GM21367 (cell line): ENCODE measurements around the gene CLEC2D.
"Not testable (repeated sequence)": the region's sequence is repeated elsewhere in the genome, so short reads cannot be mapped to it uniquely, and the experiment has no call there.

Experiments used
- ATAC-seq: cut with Tn5 transposase; IDR thresholded peaks from one replicate; pipeline ENCODE4 v1.9.1; 2021; ENCODE audit not compliant: unreplicated experiment

CLEC2D gene

GRCh38 chr12:9725213-9725870 is 55.8 kb downstream of the CLEC2D start:
- no peak for ATAC-seq

GRCh38 chr12:9727813-9728212 is 58.3 kb downstream of the CLEC2D start:
- ATAC-seq = no peak

- no peak for ATAC-seq
These were observed 59.6 kb downstream of the CLEC2D start for GRCh38 chr12:9729082-9729481.

DNA sequence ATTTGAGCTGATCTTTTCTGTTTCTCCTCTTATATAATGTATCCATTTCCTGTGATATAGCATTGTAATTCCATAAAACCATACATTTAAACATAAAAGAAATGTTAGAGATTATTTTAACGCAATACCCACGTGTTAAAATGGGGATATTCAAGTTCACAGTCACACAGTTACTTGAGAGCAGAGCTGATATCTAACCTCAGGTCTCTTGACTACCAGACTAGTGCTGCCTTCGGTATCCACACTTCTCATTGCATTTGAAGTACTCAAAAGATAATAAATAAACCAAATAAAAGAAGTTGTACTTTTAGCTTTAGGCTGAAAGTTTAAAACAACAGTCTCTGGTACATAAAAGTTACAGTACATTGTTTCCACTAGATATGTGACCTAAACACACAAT is 60.5 kb downstream of the CLEC2D start:
- no peak for ATAC-seq

GRCh38 chr12:9730591-9730990 is 61.1 kb downstream of the CLEC2D start:
- no peak for ATAC-seq

GRCh38 chr12:9731393-9731792 is 61.9 kb downstream of the CLEC2D start:
- no peak for ATAC-seq

- ATAC-seq = peak; percentile 33
These were observed 62.3 kb downstream of the CLEC2D start for GRCh38 chr12:9731797-9732196.

DNA sequence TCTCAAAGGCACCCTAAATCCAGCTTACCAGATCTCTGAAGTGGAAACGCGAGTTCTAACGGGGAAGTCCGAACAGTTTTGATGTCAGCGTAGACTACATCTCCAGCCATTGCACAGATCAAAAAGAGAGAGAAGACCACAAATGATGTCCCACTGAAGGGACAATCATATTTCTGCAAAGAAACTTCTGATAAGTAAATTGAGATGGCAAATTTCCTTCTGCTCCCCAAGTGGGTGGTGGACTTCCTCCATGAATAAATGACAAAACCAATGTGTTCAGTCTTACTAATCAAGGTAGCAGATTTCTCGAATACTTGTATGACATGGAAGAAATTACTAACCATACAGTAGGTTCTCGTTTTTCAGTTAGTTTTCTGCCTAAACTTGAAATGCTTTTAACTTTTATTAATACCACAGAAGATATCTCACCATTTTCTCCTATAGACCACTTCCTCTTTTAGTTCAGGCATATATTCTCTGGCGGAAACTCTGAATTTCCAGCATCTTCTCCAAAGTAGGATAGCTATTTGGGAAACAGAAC is 63.5 kb downstream of the CLEC2D start, which contains the start of gene CLECL1:
Gene CLECL1, minus strand, starts transcription at position 177 of the 541 bp plus-strand sequence.
- no peak for ATAC-seq

DNA sequence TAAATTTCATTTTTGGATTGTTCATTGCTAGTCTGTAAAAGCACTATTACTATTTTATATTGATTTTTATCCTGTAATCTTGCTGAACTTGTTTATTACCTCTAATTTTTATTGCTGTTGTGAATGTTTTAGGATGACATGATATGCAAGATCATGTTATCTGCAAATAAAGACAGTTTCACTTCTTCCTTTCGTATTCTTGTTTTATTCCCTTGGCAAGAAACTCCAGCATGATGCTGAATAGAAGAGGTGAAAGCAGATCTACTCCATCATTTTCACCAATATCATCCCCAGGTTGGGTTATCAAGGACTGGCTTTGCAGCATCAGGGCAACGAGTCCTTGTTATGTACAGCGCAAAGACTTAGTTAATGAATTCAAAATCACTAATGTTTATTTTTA is 66.1 kb downstream of the CLEC2D start:
- ATAC-seq = no peak

- no peak for ATAC-seq
These were observed 67.6 kb downstream of the CLEC2D start for GRCh38 chr12:9736936-9737705.

DNA sequence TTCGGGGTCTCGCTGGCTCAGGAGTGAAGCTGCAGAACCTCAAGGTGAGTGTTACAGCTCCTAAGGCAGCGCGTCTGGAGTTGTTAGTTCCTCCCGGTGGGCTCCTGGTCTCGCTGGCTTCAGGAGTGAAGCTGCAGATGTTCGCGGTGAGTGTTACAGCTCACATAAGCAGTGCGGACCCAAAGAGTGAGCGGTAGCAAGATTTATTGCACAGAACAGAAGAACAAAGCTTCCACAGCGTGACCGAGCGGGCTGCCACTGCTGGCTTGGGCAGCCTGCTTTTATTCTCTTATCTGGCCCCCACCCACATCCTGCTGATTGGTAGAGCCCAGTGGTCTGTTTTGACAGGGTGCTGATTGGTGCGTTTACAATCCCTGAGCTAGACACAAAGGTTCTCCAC is 69.4 kb downstream of the CLEC2D start:
- not testable (repeated sequence) for ATAC-seq

DNA sequence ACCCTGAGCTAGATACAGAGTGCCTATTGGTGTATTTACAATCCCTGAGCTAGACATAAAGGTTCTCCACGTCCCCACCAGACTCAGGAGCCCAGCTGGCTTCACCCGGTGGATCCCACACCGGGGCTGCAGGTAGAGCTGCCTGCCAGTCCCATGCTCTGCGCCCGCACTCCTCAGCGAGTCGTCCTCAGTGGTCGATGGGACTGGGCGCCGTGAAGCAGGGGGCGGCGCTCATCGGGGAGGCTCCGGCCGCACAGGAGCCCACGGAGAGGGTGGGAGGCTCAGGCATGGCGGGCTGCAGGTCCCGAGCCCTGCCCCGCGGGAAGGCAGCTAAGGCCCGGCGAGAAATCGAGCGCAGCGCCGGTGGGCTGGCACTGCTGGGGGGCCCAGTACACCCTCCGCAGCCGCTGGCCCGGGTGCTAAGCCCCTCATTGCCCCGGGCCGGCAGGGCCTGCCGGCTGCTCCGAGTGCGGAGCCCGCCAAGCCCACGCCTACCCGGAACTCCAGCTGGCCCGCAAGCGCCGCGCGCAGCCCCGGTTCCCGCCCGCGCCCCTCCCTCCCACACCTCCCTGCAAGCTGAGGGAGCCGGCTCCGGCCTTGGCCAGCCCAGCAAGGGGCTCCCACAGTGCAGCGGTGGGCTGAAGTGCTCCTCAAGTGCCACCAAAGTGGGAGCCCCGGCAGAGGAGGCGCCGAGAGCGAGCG is 70.0 kb downstream of the CLEC2D start:
- not testable (repeated sequence) for ATAC-seq

DNA sequence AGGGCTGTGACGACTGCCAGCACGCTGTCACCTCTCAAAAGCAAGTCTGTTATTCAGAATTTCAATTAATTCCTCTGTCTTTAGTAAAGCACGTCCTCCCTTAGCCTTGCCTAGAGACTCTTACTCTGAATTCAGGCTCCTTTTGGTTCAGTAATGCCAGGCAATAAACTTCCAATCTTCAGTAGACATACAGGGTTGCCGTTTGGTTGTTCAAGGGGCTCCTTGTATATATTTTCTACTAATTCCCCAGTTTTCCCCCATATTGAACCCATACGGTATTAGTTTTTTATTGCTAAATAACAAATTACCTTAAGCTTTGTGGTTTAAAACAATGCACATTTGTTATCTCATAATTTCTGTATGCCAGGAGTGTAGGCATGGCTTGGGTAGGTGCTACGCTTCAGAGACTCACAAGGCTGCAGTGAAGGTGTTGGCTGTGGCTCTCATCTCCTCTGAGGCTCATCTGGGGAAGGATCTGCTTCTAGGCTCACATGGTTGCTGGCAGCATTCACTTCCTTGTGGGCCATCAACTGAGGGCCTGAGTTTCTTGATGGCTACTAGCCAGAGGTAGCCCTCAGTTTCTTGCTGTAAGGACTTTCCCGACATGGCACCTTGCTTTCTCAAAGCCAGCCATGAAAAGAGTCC is 70.7 kb downstream of the CLEC2D start:
- no peak for ATAC-seq

DNA sequence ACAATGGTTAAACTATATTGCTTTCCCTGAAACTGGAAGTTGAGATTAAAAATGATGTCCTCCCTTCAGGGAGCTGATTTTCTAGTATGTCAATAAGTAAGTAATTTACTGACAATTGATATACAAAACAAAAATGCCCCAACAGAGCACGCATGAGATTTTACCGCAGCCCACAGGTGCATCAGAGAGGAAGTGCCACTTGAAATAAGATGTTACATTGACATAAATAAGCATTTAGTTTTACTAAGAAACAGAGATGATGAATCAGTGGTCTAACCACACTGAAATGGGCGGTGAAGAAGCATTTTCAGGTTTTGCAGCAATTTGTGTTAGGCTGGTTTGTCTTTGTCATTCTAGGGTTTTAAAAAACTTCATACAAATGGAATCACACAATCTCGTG is 72.2 kb downstream of the CLEC2D start:
- peak; percentile 59 for ATAC-seq

GRCh38 chr12:9742661-9743060 is 73.1 kb downstream of the CLEC2D start:
- no peak for ATAC-seq

DNA sequence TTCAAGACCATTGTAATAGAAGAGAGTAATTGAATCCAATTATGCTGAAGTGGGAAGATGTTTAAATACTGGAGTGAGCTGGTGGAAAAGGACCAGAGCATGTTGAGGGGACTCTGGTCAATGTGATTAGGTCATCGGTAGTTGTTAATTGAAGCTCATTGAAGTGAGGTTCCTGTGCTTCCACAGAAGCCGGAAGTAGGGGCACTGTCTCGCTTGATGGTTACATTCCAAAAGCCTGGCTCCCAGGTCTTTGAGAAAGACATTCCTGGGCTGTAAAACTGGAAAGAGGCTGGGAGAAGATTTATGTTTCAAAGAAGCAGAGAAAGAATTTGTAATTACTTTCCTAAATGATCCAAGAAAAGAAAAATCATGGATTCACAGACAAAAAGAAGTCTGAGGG is 75.7 kb downstream of the CLEC2D start:
- no peak for ATAC-seq
